H9 (cell line): Measurements from ENCODE around the gene SP8. TPM values are rescaled to one million over a fixed set of nuclear protein-coding genes. Genes with fewer than 3 reads are reported as not detected.
A peak's percentile ranks its signal among the peaks of the same experiment; 100 is the strongest.

Experiments
- DNase-seq: peaks from one replicate; pipeline ENCODE4 v3.0.0-alpha.2; 2017
- H2AFZ ChIP-seq: one replicate; pipeline ENCODE4 v1.6.1; 2013; ENCODE audit warnings: mild to moderate bottlenecking, low read length, control low read depth, moderate library complexity
- H2AK5ac ChIP-seq: 2 replicates; pipeline ENCODE4 v1.6.1; 2013; ENCODE audit warnings: low read length, control low read depth, mixed read lengths; ENCODE audit not compliant: insufficient read length
- H2BK120ac ChIP-seq: one replicate; pipeline ENCODE4 v1.6.1; 2013; ENCODE audit warnings: low read depth, mild to moderate bottlenecking, low read length, control low read depth, inconsistent platforms; ENCODE audit not compliant: poor library complexity, severe bottlenecking
- H2BK12ac ChIP-seq: 2 replicates; pipeline ENCODE4 v1.6.1; 2013; ENCODE audit warnings: low read length, control low read depth, mixed read lengths, low read depth; ENCODE audit not compliant: insufficient read length
- H2BK15ac ChIP-seq: 2 replicates; pipeline ENCODE4 v1.6.1; 2013; ENCODE audit warnings: low read depth, low read length, control low read depth
- H2BK20ac ChIP-seq: one replicate; pipeline ENCODE4 v1.6.1; 2013; ENCODE audit warnings: low read depth, mild to moderate bottlenecking, low read length, control low read depth, inconsistent platforms; ENCODE audit not compliant: poor library complexity, severe bottlenecking
- H2BK5ac ChIP-seq: 2 replicates; pipeline ENCODE4 v1.6.1; 2013; ENCODE audit warnings: low read length, control low read depth, mixed read lengths; ENCODE audit not compliant: insufficient read length
- H3K14ac ChIP-seq: 2 replicates; pipeline ENCODE4 v1.6.1; 2013; ENCODE audit warnings: low read length, control low read depth; ENCODE audit not compliant: insufficient read depth
- H3K18ac ChIP-seq: 2 replicates; pipeline ENCODE4 v1.6.1; 2013; ENCODE audit warnings: low read depth, mild to moderate bottlenecking, mixed read lengths, low read length, control low read depth; ENCODE audit not compliant: insufficient read length
- H3K23ac ChIP-seq: 2 replicates; pipeline ENCODE4 v1.6.1; 2013; ENCODE audit warnings: low read length, control low read depth, mixed read lengths, low read depth; ENCODE audit not compliant: insufficient read length
- H3K23me2 ChIP-seq: 2 replicates; pipeline ENCODE4 v1.6.1; 2013; ENCODE audit warnings: low read depth, mild to moderate bottlenecking, mixed read lengths, low read length, control low read depth; ENCODE audit not compliant: insufficient read length, poor library complexity, severe bottlenecking
- H3K27ac ChIP-seq: 2 replicates; pipeline ENCODE4 v1.5.1; 2013; ENCODE audit warnings: low read length, control low read depth, mixed read lengths, low read depth; ENCODE audit not compliant: insufficient read length
- H3K27me3 ChIP-seq: 2 replicates; pipeline ENCODE4 v1.6.1; 2013; ENCODE audit warnings: low read length, control low read depth, inconsistent platforms; ENCODE audit not compliant: insufficient read depth
- H3K4ac ChIP-seq: 2 replicates; pipeline ENCODE4 v1.6.1; 2013; ENCODE audit warnings: low read depth, mild to moderate bottlenecking, control low read depth, inconsistent platforms, low read length, moderate library complexity
- H3K4me1 ChIP-seq: 2 replicates; pipeline ENCODE4 v1.6.1; 2013; ENCODE audit warnings: low read length, control low read depth, inconsistent platforms; ENCODE audit not compliant: insufficient read depth
- H3K4me2 ChIP-seq: 2 replicates; pipeline ENCODE4 v1.6.1; 2013; ENCODE audit warnings: low read length, control low read depth, mixed read lengths; ENCODE audit not compliant: insufficient read length, insufficient read depth
- H3K56ac ChIP-seq: 2 replicates; pipeline ENCODE4 v1.6.1; 2013; ENCODE audit warnings: low read depth, mild to moderate bottlenecking, mixed read lengths, low read length, control low read depth; ENCODE audit not compliant: insufficient read length
- H3K79me1 ChIP-seq: 2 replicates; pipeline ENCODE4 v1.6.1; 2013; ENCODE audit warnings: low read depth, mild to moderate bottlenecking, moderate library complexity, low read length, control low read depth, inconsistent platforms; ENCODE audit not compliant: insufficient read depth, poor library complexity, severe bottlenecking
- H3K79me2 ChIP-seq: 2 replicates; pipeline ENCODE4 v1.6.1; 2013; ENCODE audit warnings: low read length, control low read depth, inconsistent platforms; ENCODE audit not compliant: insufficient read depth
- H3K9ac ChIP-seq: 2 replicates; pipeline ENCODE4 v1.6.1; 2013; ENCODE audit warnings: low read length, control low read depth, mixed read lengths; ENCODE audit not compliant: insufficient read length; ENCODE audit errors: extremely low read depth
- H3K9me3 ChIP-seq: one replicate; pipeline ENCODE4 v1.6.1; 2013; ENCODE audit warnings: low read depth, low read length, inconsistent platforms; ENCODE audit not compliant: control insufficient read depth
- H3T11ph ChIP-seq: one replicate; pipeline ENCODE4 v1.6.1; 2013; ENCODE audit warnings: mild to moderate bottlenecking, low read length, control low read depth, inconsistent platforms
- H4K20me1 ChIP-seq: one replicate; pipeline ENCODE4 v1.6.1; 2013; ENCODE audit not compliant: control insufficient read depth, insufficient read length, insufficient read depth
- H4K5ac ChIP-seq: 2 replicates; pipeline ENCODE4 v1.6.1; 2013; ENCODE audit warnings: low read depth, mild to moderate bottlenecking, mixed read lengths, low read length, control low read depth; ENCODE audit not compliant: insufficient read length
- H4K8ac ChIP-seq: replicated peaks from 2 replicates; pipeline ENCODE4 v1.6.1; 2013; ENCODE audit warnings: low read length, control low read depth, mixed read lengths, low read depth; ENCODE audit not compliant: insufficient read length
- H4K91ac ChIP-seq: 2 replicates; pipeline ENCODE4 v1.6.1; 2013; ENCODE audit warnings: low read depth, mild to moderate bottlenecking, moderate library complexity, mixed read lengths, low read length, control low read depth; ENCODE audit not compliant: insufficient read length
- H3K27ac Mint-ChIP-seq, 3 experiments: 2 replicates in 2 of 3; 3 replicates in 1 of 3; pipeline ENCODE4 v1.8.0; 2020 to 2021; ENCODE audit warnings: mixed read lengths in 3 of 3, mild to moderate bottlenecking in 1 of 3, moderate library complexity in 1 of 3
- H3K27me3 Mint-ChIP-seq: 2 replicates; pipeline ENCODE4 v1.8.0; 2021; ENCODE audit warnings: low read depth, mild to moderate bottlenecking, moderate library complexity, mixed read lengths
- H3K36me3 Mint-ChIP-seq, 3 experiments: 2 replicates in 2 of 3; 3 replicates in 1 of 3; pipeline ENCODE4 v1.8.0; 2020 to 2021; ENCODE audit warnings: low read depth in 3 of 3, mixed read lengths in 3 of 3; ENCODE audit not compliant: insufficient read depth in 1 of 3
- H3K4me1 Mint-ChIP-seq, 2 experiments: 2 replicates each; pipeline ENCODE4 v1.8.0; 2020; ENCODE audit warnings: mixed read lengths in 2 of 2
- H3K4me3 Mint-ChIP-seq, 2 experiments: 2 replicates in 1 of 2; 3 replicates in 1 of 2; pipeline ENCODE4 v1.8.0; 2020 to 2021; ENCODE audit warnings: mild to moderate bottlenecking in 2 of 2, mixed read lengths in 2 of 2, moderate library complexity in 1 of 2
- H3K9me3 Mint-ChIP-seq, 2 experiments: 2 replicates in 1 of 2; 3 replicates in 1 of 2; pipeline ENCODE4 v1.8.0; 2020; ENCODE audit warnings: mild to moderate bottlenecking in 2 of 2, mixed read lengths in 2 of 2, moderate library complexity in 1 of 2
- whole genome bisulfite sequencing: extraction: QIAGEN DNeasy Blood & Tissue Kit; methylation state at CpG from one replicate; pipeline ENCODE4 v1.1.7; 2013; ENCODE audit warnings: missing lambda C conversion rate, low lambda C conversion rate, mixed read lengths; ENCODE audit not compliant: insufficient read length; ENCODE audit errors: extremely low coverage; 5-methylcytosine and 5-hydroxymethylcytosine counted together
- total RNA-seq: library from RNA; stranded (reverse); gene quantifications from 2 replicates; pipeline ENCODE4 v1.2.1, GENCODE V29; 2021
- TF ChIP-seq, protein P1 (sequence below): fragments of 200-600 bp; sonication (generic); conservative IDR thresholded peaks from 3 replicates; pipeline ENCODE4 v1.8.0; 2021; ENCODE audit warnings: antibody characterized with exemption, mild to moderate bottlenecking

SP8 gene
- total RNA-seq, 1 experiment from 2014 or later, result 3.5 TPM

GRCh38 chr7:20835111-20835750 is 48.5 kb upstream of the SP8 start:
- no peak overlapping the region for H3K56ac ChIP-seq
- H3K4me1 Mint-ChIP-seq, result peaks cover 20 to 32% of the 10 kb centered on the region in 2 experiments
- peak overlapping the region; percentile 19 to 57; a peak in 2 of 5 replicates for H3K4me3 Mint-ChIP-seq
- no peaks in the 10 kb centered on the region for H3K27me3 ChIP-seq
- H3K79me1 ChIP-seq, result no peaks in the 10 kb centered on the region
- no peak overlapping the region for H3K4ac ChIP-seq
- H3K9ac ChIP-seq, result no peak overlapping the region
- H2BK12ac ChIP-seq, result no peak overlapping the region
- H2AK5ac ChIP-seq, result no peak overlapping the region
- H4K20me1 ChIP-seq, result no peaks in the 10 kb centered on the region
- no peaks in the 10 kb centered on the region for H3K9me3 ChIP-seq
- H3K23me2 ChIP-seq, result no peaks in the 10 kb centered on the region
- TF ChIP-seq, protein P1, sequence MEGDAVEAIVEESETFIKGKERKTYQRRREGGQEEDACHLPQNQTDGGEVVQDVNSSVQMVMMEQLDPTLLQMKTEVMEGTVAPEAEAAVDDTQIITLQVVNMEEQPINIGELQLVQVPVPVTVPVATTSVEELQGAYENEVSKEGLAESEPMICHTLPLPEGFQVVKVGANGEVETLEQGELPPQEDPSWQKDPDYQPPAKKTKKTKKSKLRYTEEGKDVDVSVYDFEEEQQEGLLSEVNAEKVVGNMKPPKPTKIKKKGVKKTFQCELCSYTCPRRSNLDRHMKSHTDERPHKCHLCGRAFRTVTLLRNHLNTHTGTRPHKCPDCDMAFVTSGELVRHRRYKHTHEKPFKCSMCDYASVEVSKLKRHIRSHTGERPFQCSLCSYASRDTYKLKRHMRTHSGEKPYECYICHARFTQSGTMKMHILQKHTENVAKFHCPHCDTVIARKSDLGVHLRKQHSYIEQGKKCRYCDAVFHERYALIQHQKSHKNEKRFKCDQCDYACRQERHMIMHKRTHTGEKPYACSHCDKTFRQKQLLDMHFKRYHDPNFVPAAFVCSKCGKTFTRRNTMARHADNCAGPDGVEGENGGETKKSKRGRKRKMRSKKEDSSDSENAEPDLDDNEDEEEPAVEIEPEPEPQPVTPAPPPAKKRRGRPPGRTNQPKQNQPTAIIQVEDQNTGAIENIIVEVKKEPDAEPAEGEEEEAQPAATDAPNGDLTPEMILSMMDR, result no peak
- H3K23ac ChIP-seq, result no peak overlapping the region
- no peak overlapping the region for H2BK5ac ChIP-seq
- H2BK15ac ChIP-seq, result no peak overlapping the region
- H3K27ac ChIP-seq, result no peak overlapping the region
- no peak overlapping the region for H4K91ac ChIP-seq
- H3K14ac ChIP-seq, result no peak overlapping the region
- peak overlapping the region in 1 of 3 experiments; percentile 84; a peak in 1 of 7 replicates for H3K27ac Mint-ChIP-seq
- H4K5ac ChIP-seq, result no peak overlapping the region
- no peak overlapping the region for H4K8ac ChIP-seq
- no peak overlapping the region for H3K18ac ChIP-seq
- H2AFZ ChIP-seq, result no peak overlapping the region
- no peaks in the 10 kb centered on the region for H3K9me3 Mint-ChIP-seq
- no peak overlapping the region for H2BK120ac ChIP-seq
- H3T11ph ChIP-seq, result no peak overlapping the region
- H3K36me3 Mint-ChIP-seq, result no peaks in the 10 kb centered on the region; a peak in 1 of 7 replicates
- no peaks in the 10 kb centered on the region for H3K79me2 ChIP-seq
- no CpG with 5 or more reads among the region's 15 CpGs for WGBS
- DNase-seq, result peak; percentile 78
- H3K4me1 ChIP-seq, result peaks cover 5% of the 10 kb centered on the region; the same call in 1 of the 2 replicates
- H2BK20ac ChIP-seq, result no peak overlapping the region
- no peaks in the 10 kb centered on the region for H3K27me3 Mint-ChIP-seq
- peak overlapping the region; percentile 54 for H3K4me2 ChIP-seq
